ENCODE data around the gene MYZAP.

MYZAP gene

GRCh38 chr15:57554812-57555179 lies 36.9 kb upstream of the MYZAP start:
- TF ChIP-seq, protein P1, sequence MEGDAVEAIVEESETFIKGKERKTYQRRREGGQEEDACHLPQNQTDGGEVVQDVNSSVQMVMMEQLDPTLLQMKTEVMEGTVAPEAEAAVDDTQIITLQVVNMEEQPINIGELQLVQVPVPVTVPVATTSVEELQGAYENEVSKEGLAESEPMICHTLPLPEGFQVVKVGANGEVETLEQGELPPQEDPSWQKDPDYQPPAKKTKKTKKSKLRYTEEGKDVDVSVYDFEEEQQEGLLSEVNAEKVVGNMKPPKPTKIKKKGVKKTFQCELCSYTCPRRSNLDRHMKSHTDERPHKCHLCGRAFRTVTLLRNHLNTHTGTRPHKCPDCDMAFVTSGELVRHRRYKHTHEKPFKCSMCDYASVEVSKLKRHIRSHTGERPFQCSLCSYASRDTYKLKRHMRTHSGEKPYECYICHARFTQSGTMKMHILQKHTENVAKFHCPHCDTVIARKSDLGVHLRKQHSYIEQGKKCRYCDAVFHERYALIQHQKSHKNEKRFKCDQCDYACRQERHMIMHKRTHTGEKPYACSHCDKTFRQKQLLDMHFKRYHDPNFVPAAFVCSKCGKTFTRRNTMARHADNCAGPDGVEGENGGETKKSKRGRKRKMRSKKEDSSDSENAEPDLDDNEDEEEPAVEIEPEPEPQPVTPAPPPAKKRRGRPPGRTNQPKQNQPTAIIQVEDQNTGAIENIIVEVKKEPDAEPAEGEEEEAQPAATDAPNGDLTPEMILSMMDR (IDR thresholded peaks at IDR 0.05; ENCODE audit: insufficient read depth, low read depth, low read length, missing control alignments): no peak
- no peak for DNase-seq (ENCODE audit: low read depth)
- no peak overlapping the region for H3K4me3 ChIP-seq (ENCODE audit: low read depth, low read length)

DNA sequence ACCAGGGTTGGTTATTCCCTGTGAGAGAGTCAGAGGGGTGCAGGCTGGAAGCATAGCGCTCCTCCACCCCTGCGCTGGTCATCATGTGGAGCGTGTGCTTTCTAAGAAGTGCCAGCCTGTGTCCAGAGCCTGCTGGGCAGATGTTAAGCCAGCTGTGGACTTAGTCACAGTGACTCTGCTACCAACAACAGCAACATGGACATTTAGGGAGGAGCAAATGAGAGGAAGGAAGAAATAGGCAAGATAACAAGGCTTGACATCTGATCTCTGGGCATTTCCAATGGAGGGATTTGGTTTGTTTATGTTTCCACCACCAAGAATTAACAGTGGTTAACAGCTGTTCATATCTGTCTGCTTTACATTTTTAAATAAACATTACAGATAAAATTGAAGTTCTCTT lies 36.4 kb upstream of the MYZAP start:
- TF ChIP-seq, protein P1 (IDR thresholded peaks at IDR 0.05; ENCODE audit: insufficient read depth, low read depth, low read length, missing control alignments): no peak
- no peak overlapping the region for H3K4me3 ChIP-seq (ENCODE audit: low read depth, low read length)
- DNase-seq (ENCODE audit: low read depth): no peak

DNA sequence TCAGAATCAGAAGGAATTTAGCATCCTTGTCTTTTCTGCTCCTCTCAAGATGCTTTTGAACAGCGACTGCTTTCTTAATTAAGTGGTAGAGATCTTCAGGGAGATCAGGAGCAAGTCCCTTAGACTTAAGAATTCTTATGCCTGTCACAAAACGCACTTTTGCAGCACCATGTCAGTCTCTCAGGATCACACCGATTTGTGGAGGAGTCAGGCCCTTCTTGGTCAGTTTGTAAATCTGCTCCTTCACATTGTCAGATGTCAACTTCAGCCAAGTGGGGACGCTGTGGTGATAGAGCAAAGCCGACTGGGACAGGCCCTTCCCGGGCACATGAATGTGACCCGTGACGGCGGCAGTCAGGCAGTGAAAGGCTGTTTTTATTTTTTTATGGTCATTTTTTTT lies 35.7 kb upstream of the MYZAP start:
- TF ChIP-seq, protein P1 (IDR thresholded peaks at IDR 0.05; ENCODE audit: insufficient read depth, low read depth, low read length, missing control alignments): no peak
- no peak for DNase-seq (ENCODE audit: low read depth)

GRCh38 chr15:57557267-57557666 lies 34.4 kb upstream of the MYZAP start:
- TF ChIP-seq, protein P1 (IDR thresholded peaks at IDR 0.05; ENCODE audit: insufficient read depth, low read depth, low read length, missing control alignments): no peak
- no peak overlapping the region for H3K4me3 ChIP-seq (ENCODE audit: low read depth, low read length)
- DNase-seq (ENCODE audit: low read depth): no peak

More for the DNA sequence above, 35.7 kb upstream of the MYZAP start:
- H3K4me3 ChIP-seq (ENCODE audit: low read depth, low read length): no peak overlapping the region

GRCh38 chr15:57557810-57558209 lies 33.9 kb upstream of the MYZAP start:
- TF ChIP-seq, protein P1 (IDR thresholded peaks at IDR 0.05; ENCODE audit: insufficient read depth, low read depth, low read length, missing control alignments): no peak
- no peak overlapping the region for H3K4me3 ChIP-seq (ENCODE audit: low read depth, low read length)
- no peak for DNase-seq (ENCODE audit: low read depth)

DNA sequence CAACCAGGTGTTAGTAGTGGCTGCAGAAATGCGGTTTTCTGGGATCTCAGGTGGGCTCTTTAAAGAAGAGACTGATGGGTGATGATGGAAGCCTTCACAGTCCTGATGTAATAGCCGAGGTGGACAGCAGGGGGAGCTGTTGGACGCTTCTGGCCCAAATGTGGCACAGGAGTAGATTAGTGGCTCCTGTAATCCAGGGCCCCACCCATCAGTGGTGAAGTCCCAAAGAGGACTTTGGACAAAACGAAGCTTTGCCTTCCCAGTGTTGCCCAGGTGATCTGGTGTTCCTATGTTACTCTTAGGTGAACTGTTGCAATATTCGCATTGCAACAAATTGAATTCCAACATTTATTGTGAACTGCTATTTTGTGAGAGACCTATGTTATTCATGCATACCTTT lies 31.8 kb upstream of the MYZAP start:
- DNase-seq (ENCODE audit: low read depth): peak; percentile 54
- TF ChIP-seq, protein P1 (IDR thresholded peaks at IDR 0.05; ENCODE audit: insufficient read depth, low read depth, low read length, missing control alignments): peak; percentile 83
- no peak overlapping the region for H3K4me3 ChIP-seq (ENCODE audit: low read depth, low read length)

DNA sequence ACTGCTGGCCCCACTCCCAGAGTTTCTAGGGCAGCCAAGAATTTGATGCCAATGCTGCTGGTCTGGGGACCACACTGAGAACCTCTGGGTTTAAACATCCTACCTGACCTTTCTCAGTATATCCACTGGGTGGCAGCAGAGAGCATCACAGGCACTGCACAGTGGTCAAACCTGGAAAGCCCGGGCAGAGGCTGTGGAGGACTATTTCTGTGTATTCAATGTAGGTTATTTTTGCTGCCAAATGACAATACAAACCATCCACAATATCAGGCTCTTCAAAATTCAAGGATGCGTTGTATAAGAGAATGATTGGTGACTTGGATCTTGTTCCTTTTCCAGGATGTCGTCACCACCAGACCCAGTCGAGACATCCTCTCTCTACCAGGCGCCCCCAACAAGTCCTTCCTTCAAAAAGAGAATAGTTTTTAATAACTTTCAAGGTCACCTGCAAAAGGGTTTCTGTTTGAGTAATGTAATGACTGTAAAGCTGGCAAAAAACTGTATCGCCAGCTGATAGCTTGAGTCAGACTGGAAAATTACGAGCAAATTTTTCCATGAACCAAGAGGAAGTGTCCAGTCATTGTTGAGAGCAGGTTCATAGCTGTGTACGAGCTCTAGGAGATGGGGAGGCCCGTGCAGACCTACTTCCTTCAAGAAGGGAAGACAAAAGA lies 30.5 kb upstream of the MYZAP start:
- DNase-seq (ENCODE audit: low read depth): peak; percentile 73
- no peak overlapping the region for H3K4me3 ChIP-seq (ENCODE audit: low read depth, low read length)
- TF ChIP-seq, protein P1 (IDR thresholded peaks at IDR 0.05; ENCODE audit: insufficient read depth, low read depth, low read length, missing control alignments): peak; percentile 89

All from GM12865 (cell line).